Esophagus muscularis mucosa (tissue), 4 donors: ENCODE measurements around the gene RASSF10. TPM values are rescaled to one million over a fixed set of nuclear protein-coding genes. Genes with fewer than 3 reads are reported as not detected.

ENCODE experiments used
- DNase-seq: peaks from one replicate; pipeline ENCODE4 v3.0.0-alpha.2; 2017; ENCODE audit errors: extremely low spot score
- H3K27ac ChIP-seq, 4 donors: fragments of 200-600 bp; sonication (generic); replicated peaks in 1 of 4; 1 replicate in 3 of 4; 2 replicates in 1 of 4; pipeline ENCODE4 v1.5.1; 2016 to 2019; ENCODE audit warnings: mild to moderate bottlenecking in 1 of 4
- H3K27me3 ChIP-seq, 4 donors: fragments of 200-600 bp; sonication (generic); one replicate each; pipeline versions ENCODE4 v1.5.1 to v1.6.0; 2016 to 2019
- H3K36me3 ChIP-seq, 4 donors: fragments of 200-600 bp; sonication (generic); one replicate each; pipeline ENCODE4 v1.5.1; 2016 to 2019
- H3K4me1 ChIP-seq, 4 donors: fragments of 200-600 bp; sonication (generic); one replicate each; pipeline ENCODE4 v1.5.1; 2016 to 2019
- H3K4me3 ChIP-seq, 4 donors: fragments of 200-600 bp; sonication (generic); 1 replicate in 2 of 4; 2 replicates in 2 of 4; pipeline ENCODE4 v1.5.1; 2016 to 2019; ENCODE audit warnings: mild to moderate bottlenecking in 4 of 4, moderate library complexity in 1 of 4
- H3K9me3 ChIP-seq, 4 donors: fragments of 200-600 bp; sonication (generic); 1 replicate in 3 of 4; 2 replicates in 1 of 4; pipeline ENCODE4 v1.5.1; 2016 to 2019
- CTCF ChIP-seq, 3 experiments: fragments of 200-600 bp in 2 of 3; fragments of 450-650 bp in 1 of 3; sonication (generic) in 2 of 3; IDR thresholded peaks; one replicate each; pipeline ENCODE4 v1.5.1; 2017 to 2019; ENCODE audit warnings: antibody characterized with exemption in 3 of 3, mild to moderate bottlenecking in 2 of 3, moderate library complexity in 1 of 3
- EP300 ChIP-seq: sonication (generic); formaldehyde crosslinking; IDR thresholded peaks from one replicate; pipeline ENCODE4 v1.6.1; 2017; ENCODE audit warnings: antibody characterized with exemption
- POLR2A ChIP-seq: fragments of 450-650 bp; IDR thresholded peaks from one replicate; pipeline ENCODE4 v1.6.1; 2017; ENCODE audit warnings: antibody characterized with exemption, moderate library complexity, mild to moderate bottlenecking, low read depth
- POLR2AphosphoS5 ChIP-seq, 2 donors: sonication (generic); formaldehyde crosslinking; IDR thresholded peaks; one replicate each; pipeline ENCODE4 v1.6.1; 2017; ENCODE audit warnings: antibody characterized with exemption in 2 of 2
- WGBS: methylation state at CpG from one replicate; pipeline ENCODE4 v1.1.5; 2018; 5-methylcytosine and 5-hydroxymethylcytosine counted together
- intact Hi-C: fragments of 100-400 bp; cut with DNase I; formaldehyde crosslinking; loops from one replicate; pipeline ENCODE4 v1.15.1; 2023
- total RNA-seq, 4 donors: library from RNA; depleted of rRNA; stranded (reverse); fragments of >200 nt; gene quantifications; one replicate each; pipeline versions ENCODE4 v1.1.0 to v1.2.1, GENCODE V29; 2016

RASSF10 gene
- total RNA-seq, 4 donors from 2014 or later = 0.17 to 0.57 (median 0.19) TPM; not detected in 1

DNA sequence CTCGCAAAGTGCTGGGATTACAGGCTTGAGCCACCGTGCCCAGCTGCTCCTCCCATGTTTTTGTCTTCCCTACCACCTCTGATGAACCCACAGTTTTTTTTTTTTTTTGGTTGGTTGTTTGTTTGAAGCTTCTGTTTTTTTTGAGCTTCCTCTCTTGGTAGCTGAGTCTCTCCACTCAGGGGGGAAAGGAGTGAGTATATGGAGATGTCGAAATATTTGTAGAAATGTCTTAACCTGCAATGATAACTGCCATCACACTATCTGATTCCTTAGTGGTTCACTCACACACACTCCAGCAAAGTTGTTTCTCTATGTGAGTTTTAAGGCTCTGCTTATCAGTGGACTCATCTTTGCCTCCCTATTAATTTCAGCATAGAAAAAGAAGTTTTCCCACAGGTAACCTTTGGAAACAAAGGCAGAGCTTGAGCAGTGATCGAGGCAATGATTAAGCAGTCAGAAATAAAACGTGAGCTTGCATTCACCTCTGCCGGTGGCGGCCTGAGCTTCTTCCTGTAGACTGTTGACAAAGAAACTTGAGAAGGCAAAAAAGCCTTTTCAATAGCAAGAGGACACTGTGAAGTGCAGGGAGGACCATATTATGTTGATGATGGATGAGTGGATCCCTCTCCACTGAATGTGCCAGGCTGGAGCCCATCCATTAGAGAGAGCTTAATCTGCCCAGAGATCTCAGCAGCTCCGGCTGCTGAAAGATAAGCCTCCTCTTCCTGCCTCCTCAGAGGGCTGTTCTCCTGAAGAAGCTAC lies 29.0 kb upstream of the RASSF10 start:
- H3K36me3 ChIP-seq = no peaks in the 10 kb centered on the region
- H3K9me3 ChIP-seq = no peaks in the 10 kb centered on the region
- no peak overlapping the region for H3K27ac ChIP-seq
- no peak overlapping the region for H3K4me3 ChIP-seq
- no peak for DNase-seq
- intact Hi-C loops = no loop called here
- peaks cover 0 to 6% (median 0%) of the 10 kb centered on the region in 4 donors for H3K27me3 ChIP-seq
- no peaks in the 10 kb centered on the region for H3K4me1 ChIP-seq
- WGBS = 53% methylated on average over 8 of the region's 8 CpGs
- TF ChIP-seq CTCF (IDR thresholded peaks at IDR 0.05) = no peak
- no peak for TF ChIP-seq POLR2A
- TF ChIP-seq POLR2AphosphoS5 (IDR thresholded peaks at IDR 0.05) = no peak
- TF ChIP-seq EP300 = no peak

- TF ChIP-seq POLR2AphosphoS5 (IDR thresholded peaks at IDR 0.05) = no peak
- no peak for TF ChIP-seq CTCF (IDR thresholded peaks at IDR 0.05)
- TF ChIP-seq EP300 = no peak
- TF ChIP-seq POLR2A = no peak
- intact Hi-C loops = no loop called here
- WGBS = 71% methylated on average over 2 of the region's 3 CpGs
- H3K9me3 ChIP-seq = no peaks in the 10 kb centered on the region
- H3K27me3 ChIP-seq = peaks cover 0 to 11% (median 0%) of the 10 kb centered on the region in 4 donors
- DNase-seq = no peak
- no peak overlapping the region for H3K27ac ChIP-seq
- H3K4me3 ChIP-seq = no peak overlapping the region
- no peaks in the 10 kb centered on the region for H3K36me3 ChIP-seq
- H3K4me1 ChIP-seq = no peaks in the 10 kb centered on the region
Observed at GRCh38 chr11:12981676-12982522, 27.2 kb upstream of the RASSF10 start.

DNA sequence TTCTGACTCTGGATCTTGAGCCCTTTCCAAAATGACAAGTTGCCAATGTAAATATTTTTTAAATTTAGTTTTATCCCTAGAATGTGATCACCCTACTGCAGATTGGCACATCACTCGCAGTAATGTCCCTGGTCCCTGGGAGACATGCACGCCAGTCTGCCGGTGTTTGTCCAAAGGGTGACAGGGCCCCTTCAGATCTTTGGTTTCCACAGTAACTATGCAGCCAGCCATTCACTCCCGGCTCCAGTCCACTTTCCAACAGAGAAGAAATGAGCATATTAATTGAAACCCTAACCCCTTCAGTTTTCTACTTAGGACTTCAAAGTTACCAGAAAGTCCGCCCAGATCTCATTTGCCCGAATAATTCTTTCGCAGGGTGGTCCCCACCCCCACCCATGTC lies 25.8 kb upstream of the RASSF10 start:
- no peaks in the 10 kb centered on the region for H3K36me3 ChIP-seq
- no peak overlapping the region for H3K27ac ChIP-seq
- peaks cover 0 to 16% (median 0%) of the 10 kb centered on the region in 4 donors for H3K27me3 ChIP-seq
- no peak for DNase-seq
- no peak for TF ChIP-seq EP300
- TF ChIP-seq POLR2A = no peak
- TF ChIP-seq POLR2AphosphoS5 (IDR thresholded peaks at IDR 0.05) = no peak
- no peak for TF ChIP-seq CTCF (IDR thresholded peaks at IDR 0.05)
- 76% methylated on average over 7 of the region's 7 CpGs for WGBS
- no peak overlapping the region for H3K4me3 ChIP-seq
- intact Hi-C loops = no loop called here
- H3K4me1 ChIP-seq = no peaks in the 10 kb centered on the region
- no peaks in the 10 kb centered on the region for H3K9me3 ChIP-seq

DNA sequence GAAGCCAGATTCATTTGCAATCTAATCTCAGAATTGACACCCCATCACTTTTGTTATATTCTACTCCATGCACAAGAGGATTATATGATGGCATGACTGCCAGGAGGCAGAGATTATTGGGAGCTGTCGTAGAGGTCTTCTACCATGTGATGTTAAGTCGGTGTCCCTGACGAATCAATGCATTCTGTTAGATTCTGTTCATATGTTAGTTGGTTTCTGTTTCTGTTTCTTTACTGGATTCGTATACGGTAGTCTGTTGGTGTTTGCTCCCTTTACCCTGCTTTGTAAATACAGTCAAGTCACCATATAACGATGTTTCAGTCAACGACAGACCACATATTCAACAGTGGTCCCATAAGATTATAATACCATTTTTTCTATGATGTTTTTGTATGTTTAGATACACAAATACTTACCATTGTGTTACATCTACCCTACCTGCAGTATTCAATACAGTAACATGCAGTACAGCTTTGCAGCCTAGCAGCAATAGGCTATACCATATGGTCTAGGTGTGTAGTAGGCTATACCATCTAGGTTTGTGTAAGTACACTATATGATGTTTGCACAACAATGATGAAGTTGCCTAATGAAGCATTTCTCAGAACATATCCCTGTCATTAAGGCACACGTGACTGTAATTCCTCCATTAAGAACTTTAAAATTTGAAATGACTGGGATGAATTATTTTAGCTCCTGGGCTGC lies 22.8 kb upstream of the RASSF10 start:
- DNase-seq = no peak
- no peak for TF ChIP-seq POLR2A
- TF ChIP-seq POLR2AphosphoS5 (IDR thresholded peaks at IDR 0.05) = no peak
- TF ChIP-seq EP300 = no peak
- no peak for TF ChIP-seq CTCF (IDR thresholded peaks at IDR 0.05)
- Histone ChIP-seq H3K27ac (no peak overlapping the region), H3K9me3 (no peaks in the 10 kb centered on the region), H3K4me3 (no peak overlapping the region), H3K4me1 (no peaks in the 10 kb centered on the region), H3K36me3 (no peaks in the 10 kb centered on the region), H3K27me3 (peaks cover 0 to 10% (median 0%) of the 10 kb centered on the region in 4 donors)
- intact Hi-C loops = no loop called here
- 92% methylated on average over 8 of the region's 8 CpGs for WGBS
